NB4 (cell line): ENCODE data around the gene ZNF581.
A peak's percentile ranks its signal among the peaks of the same experiment; 100 is the strongest.

Source experiments
- CTCF ChIP-seq: IDR thresholded peaks from one replicate; pipeline ENCODE4 v1.5.1; 2012; ENCODE audit warnings: low read depth, low read length
- MAX ChIP-seq: IDR thresholded peaks from 2 replicates; pipeline ENCODE4 v1.6.1; 2011; ENCODE audit warnings: low read depth, low read length
- MYC ChIP-seq: IDR thresholded peaks from 2 replicates; pipeline ENCODE4 v1.6.1; 2011; ENCODE audit warnings: low read depth, low read length
- POLR2A ChIP-seq: IDR thresholded peaks from 2 replicates; pipeline ENCODE4 v1.6.1; 2011; ENCODE audit warnings: mild to moderate bottlenecking; ENCODE audit not compliant: insufficient read length; ENCODE audit errors: extremely low read depth

- no peak for TF ChIP-seq CTCF
- no peak for TF ChIP-seq POLR2A
- TF ChIP-seq MYC, result no peak
- TF ChIP-seq MAX, result peak; percentile 49
Measured at GRCh38 chr19:55605207-55605636, 38.2 kb upstream of the ZNF581 start.
